IMR-90 (cell line): ENCODE measurements around the gene WASL. TPM values are rescaled to one million over a fixed set of nuclear protein-coding genes. Genes with fewer than 3 reads are reported as not detected.

Experiments
- ATAC-seq: fragments of 200-7000 bp; cut with Tn5 transposase; 2 replicates; pipeline ENCODE4 v1.9.1; 2020; ENCODE audit warnings: low read depth, mild to moderate bottlenecking, moderate library complexity
- BruUV-seq: library from RNA; stranded (reverse); fragments of 400-500 nt; replicated peaks from 2 replicates; lab custom pipeline; 2021; lab: Mats Ljungman, UMichigan
- CTCF ChIA-PET: fragments of 300-600 bp; formaldehyde crosslinking; extraction: SDS; loops from one replicate; lab custom pipeline; 2021; ENCODE audit warnings: antibody characterized with exemption; lab: Yijun Ruan, JAX
- POLR2A ChIA-PET: fragments of 300-600 bp; sonication (Branson Sonifier 250); formaldehyde crosslinking; loops from one replicate; lab custom pipeline; 2022; ENCODE audit warnings: antibody characterized with exemption; ENCODE audit not compliant: unreplicated experiment; lab: Charles Lee
- DNase-seq: peaks from one replicate; pipeline ENCODE4 v3.0.0; 2013
- H2AFZ ChIP-seq: replicated peaks from 2 replicates; pipeline ENCODE3; 2013; ENCODE audit warnings: low read length, mild to moderate bottlenecking; ENCODE audit not compliant: poor library complexity
- H2AK5ac ChIP-seq: 2 replicates; pipeline ENCODE4 v1.6.1; 2013; ENCODE audit warnings: low read depth, low read length, inconsistent platforms
- H2AK9ac ChIP-seq: replicated peaks from 2 replicates; pipeline ENCODE3; 2013; ENCODE audit warnings: mild to moderate bottlenecking, low read depth, low read length, moderate library complexity; ENCODE audit not compliant: poor library complexity
- H2BK120ac ChIP-seq: 2 replicates; pipeline ENCODE4 v1.6.1; 2013; ENCODE audit warnings: low read depth, low read length, inconsistent platforms
- H2BK15ac ChIP-seq: 3 replicates; pipeline ENCODE4 v1.6.1; 2013; ENCODE audit warnings: low read depth, low read length, inconsistent platforms
- H2BK20ac ChIP-seq: 2 replicates; pipeline ENCODE4 v1.6.1; 2013; ENCODE audit warnings: low read depth, mild to moderate bottlenecking, inconsistent platforms, low read length, moderate library complexity
- H2BK5ac ChIP-seq: 2 replicates; pipeline ENCODE4 v1.6.1; 2013; ENCODE audit warnings: mild to moderate bottlenecking, low read depth, low read length, inconsistent platforms; ENCODE audit not compliant: poor library complexity, severe bottlenecking
- H3K14ac ChIP-seq: replicated peaks from 2 replicates; pipeline ENCODE4 v1.6.1; 2013; ENCODE audit warnings: low read depth, low read length, inconsistent platforms
- H3K18ac ChIP-seq: 2 replicates; pipeline ENCODE4 v1.6.1; 2013; ENCODE audit warnings: low read depth, low read length, control low read depth
- H3K23ac ChIP-seq: 2 replicates; pipeline ENCODE4 v1.6.1; 2013; ENCODE audit warnings: low read depth, low read length, inconsistent platforms
- H3K27ac ChIP-seq: 2 replicates; pipeline ENCODE4 v1.5.1; 2013; ENCODE audit warnings: mild to moderate bottlenecking, control low read depth, low read length; ENCODE audit not compliant: insufficient read depth
- H3K27me3 ChIP-seq: 2 replicates; pipeline ENCODE4 v1.6.1; 2013; ENCODE audit warnings: low read length; ENCODE audit not compliant: control insufficient read depth, insufficient read depth
- H3K36me3 ChIP-seq: 2 replicates; pipeline ENCODE4 v1.6.1; 2013; ENCODE audit warnings: low read length, mixed read lengths; ENCODE audit not compliant: control insufficient read depth, insufficient read depth
- H3K4ac ChIP-seq: 2 replicates; pipeline ENCODE4 v1.6.1; 2013; ENCODE audit warnings: low read depth, low read length, inconsistent platforms
- H3K4me1 ChIP-seq: 2 replicates; pipeline ENCODE4 v1.6.1; 2013; ENCODE audit warnings: low read length, mixed read lengths; ENCODE audit not compliant: control insufficient read depth, insufficient read depth
- H3K4me2 ChIP-seq: 2 replicates; pipeline ENCODE4 v1.6.1; 2013; ENCODE audit warnings: low read depth, mild to moderate bottlenecking, control low read depth, low read length, moderate library complexity
- H3K4me3 ChIP-seq: 2 replicates; pipeline ENCODE4 v1.5.1; 2013; ENCODE audit warnings: low read depth, mild to moderate bottlenecking, control low read depth, low read length, moderate library complexity; ENCODE audit not compliant: insufficient read depth
- H3K56ac ChIP-seq: 2 replicates; pipeline ENCODE4 v1.6.1; 2013; ENCODE audit warnings: low read length, inconsistent platforms; ENCODE audit not compliant: insufficient read depth; ENCODE audit errors: extremely low read depth
- H3K79me1 ChIP-seq, 2 experiments: 2 replicates each; pipeline ENCODE4 v1.6.1; 2013; ENCODE audit warnings: low read length in 2 of 2, inconsistent platforms in 1 of 2, low read depth in 1 of 2
- H3K9ac ChIP-seq: 2 replicates; pipeline ENCODE4 v1.6.1; 2013; ENCODE audit warnings: low read depth, low read length, control low read depth
- H3K9me1 ChIP-seq: 2 replicates; pipeline ENCODE4 v1.6.1; 2013; ENCODE audit warnings: low read length, inconsistent platforms; ENCODE audit not compliant: insufficient read depth
- H3K9me3 ChIP-seq: 2 replicates; pipeline ENCODE4 v1.6.1; 2013; ENCODE audit warnings: low read length; ENCODE audit not compliant: control insufficient read depth, insufficient read depth
- H4K20me1 ChIP-seq: 2 replicates; pipeline ENCODE4 v1.6.1; 2013; ENCODE audit warnings: low read length, inconsistent platforms; ENCODE audit not compliant: insufficient read depth
- H4K5ac ChIP-seq: 2 replicates; pipeline ENCODE4 v1.6.1; 2013; ENCODE audit warnings: mild to moderate bottlenecking, low read depth, low read length, control low read depth
- H4K8ac ChIP-seq, 2 experiments: 2 replicates each; pipeline ENCODE4 v1.6.1; 2013; ENCODE audit warnings: low read depth in 2 of 2, low read length in 2 of 2, control low read depth in 1 of 2, inconsistent platforms in 1 of 2
- H4K91ac ChIP-seq: 2 replicates; pipeline ENCODE4 v1.6.1; 2013; ENCODE audit warnings: low read depth, low read length, inconsistent platforms; ENCODE audit not compliant: insufficient read depth
- BHLHE40 ChIP-seq: fragments of 150-350 bp; IDR thresholded peaks from 2 replicates; pipeline ENCODE4 v1.6.1; 2016; ENCODE audit warnings: mild to moderate bottlenecking, low read depth, low read length
- CEBPB ChIP-seq: IDR thresholded peaks from 2 replicates; pipeline ENCODE4 v1.6.1; 2012; ENCODE audit warnings: low read depth, low read length, improper control_type of control experiment
- CHD1 ChIP-seq: IDR thresholded peaks from 2 replicates; pipeline ENCODE4 v1.6.1; 2012; ENCODE audit warnings: low read depth, low read length, improper control_type of control experiment
- CTCF ChIP-seq: conservative IDR thresholded peaks from 2 replicates; pipeline ENCODE4 v1.5.1; 2012; ENCODE audit warnings: mild to moderate bottlenecking, low read depth, low read length, improper control_type of control experiment
- ELK1 ChIP-seq: fragments of 150-350 bp; IDR thresholded peaks from 2 replicates; pipeline ENCODE4 v1.6.1; 2016; ENCODE audit warnings: low read depth, mild to moderate bottlenecking, low read length, moderate library complexity, borderline replicate concordance
- FOS ChIP-seq: fragments of 150-350 bp; IDR thresholded peaks from 2 replicates; pipeline ENCODE4 v1.6.1; 2016; ENCODE audit warnings: low read depth, low read length
- MAFK ChIP-seq: IDR thresholded peaks from 2 replicates; pipeline ENCODE4 v1.6.1; 2012; ENCODE audit warnings: low read depth, low read length, improper control_type of control experiment
- MAZ ChIP-seq: IDR thresholded peaks from 2 replicates; pipeline ENCODE4 v1.6.1; 2012; ENCODE audit warnings: low read depth, mild to moderate bottlenecking, low read length, improper control_type of control experiment, moderate library complexity, borderline replicate concordance
- MXI1 ChIP-seq: IDR thresholded peaks from 2 replicates; pipeline ENCODE4 v1.6.1; 2012; ENCODE audit warnings: low read depth, mild to moderate bottlenecking, low read length, moderate library complexity, borderline replicate concordance
- NFE2L2 ChIP-seq: fragments of 150-350 bp; IDR thresholded peaks from 2 replicates; pipeline ENCODE4 v1.6.1; 2016; ENCODE audit warnings: low read depth, mild to moderate bottlenecking, low read length
- POLR2A ChIP-seq: IDR thresholded peaks from 2 replicates; pipeline ENCODE4 v1.6.1; 2012; ENCODE audit warnings: mild to moderate bottlenecking, low read depth, low read length
- RAD21 ChIP-seq: IDR thresholded peaks from 2 replicates; pipeline ENCODE4 v1.6.1; 2012; ENCODE audit warnings: low read length, improper control_type of control experiment
- RCOR1 ChIP-seq: IDR thresholded peaks from 2 replicates; pipeline ENCODE4 v1.6.1; 2012; ENCODE audit warnings: mild to moderate bottlenecking, low read length, improper control_type of control experiment; ENCODE audit not compliant: insufficient replicate concordance
- RFX5 ChIP-seq: IDR thresholded peaks from 2 replicates; pipeline ENCODE4 v1.8.0; 2012; ENCODE audit warnings: low read depth, mild to moderate bottlenecking, low read length, moderate library complexity
- SMC3 ChIP-seq: fragments of 150-350 bp; IDR thresholded peaks from 2 replicates; pipeline ENCODE4 v1.6.1; 2016; ENCODE audit warnings: low read depth, mild to moderate bottlenecking, antibody characterized with exemption, low read length, moderate library complexity
- USF2 ChIP-seq: fragments of 150-350 bp; IDR thresholded peaks from 2 replicates; pipeline ENCODE4 v1.6.1; 2017; ENCODE audit warnings: mild to moderate bottlenecking, antibody characterized with exemption, low read length, low read depth
- WGBS, 2 experiments: methylation state at CpG; one replicate each; pipeline versions ENCODE4 v1.1.5 to v1.1.7; 2013; ENCODE audit warnings: missing lambda C conversion rate in 2 of 2; ENCODE audit not compliant: insufficient read length in 1 of 2; ENCODE audit errors: extremely low coverage in 2 of 2; 5-methylcytosine and 5-hydroxymethylcytosine counted together
- dilution Hi-C: fragments of 300-500 bp; cut with HindIII; formaldehyde crosslinking; loops from one replicate; pipeline ENCODE4 v1.14.3; 2018; ENCODE audit warnings: low sequenced_read_pairs; ENCODE audit not compliant: unreplicated experiment
- in situ Hi-C: fragments of 300-500 bp; cut with MboI; formaldehyde crosslinking; loops from 3 replicates; pipeline ENCODE4 v1.14.3; 2019; ENCODE audit warnings: low sequenced_read_pairs, inconsistent platforms, mixed read lengths
- intact Hi-C: fragments of 100-400 bp; cut with micrococcal nuclease; formaldehyde crosslinking; loops from 2 replicates; pipeline ENCODE4 v1.10.0; 2022
- polyA plus RNA-seq, 3 experiments: library from polyadenylated mRNA; depleted of rRNA; stranded (reverse); fragments of >200 nt; gene quantifications; 2 replicates each; pipeline ENCODE4 v1.2.3, GENCODE V29; 2012; ENCODE audit warnings: low replicate concordance in 1 of 3
- total RNA-seq: library from RNA; depleted of rRNA; stranded (reverse); fragments of >200 nt; gene quantifications from 2 replicates; pipeline ENCODE4 v1.2.3, GENCODE V29; 2012

The WASL gene
- total and polyA plus RNA-seq, 2 of the 4 experiments (the other 2 are of a cell fraction): 2.3 to 7.9 TPM

DNA sequence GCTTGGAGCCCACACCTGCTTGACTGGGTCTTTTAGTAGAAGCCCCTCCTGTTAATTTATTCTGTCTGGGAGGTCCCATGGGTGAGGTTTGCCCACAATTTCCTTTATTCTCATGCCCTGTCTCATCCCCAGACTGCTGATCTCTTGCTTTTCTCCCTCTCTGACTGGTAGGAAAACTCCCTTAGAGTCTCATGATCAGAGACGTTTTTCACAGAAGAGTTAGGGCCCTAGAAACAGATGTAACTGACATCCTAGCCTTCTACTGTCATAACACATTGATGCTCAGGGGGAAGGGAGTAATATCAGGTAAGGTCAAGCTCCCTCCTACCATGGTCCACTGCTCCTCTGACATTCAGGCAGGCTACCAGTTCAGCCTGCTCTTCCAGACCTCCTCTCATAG, 43.7 kb upstream of the WASL start:
- H3K14ac ChIP-seq: no peak overlapping the region
- no peak for TF ChIP-seq MXI1
- no peak for TF ChIP-seq RFX5
- no peak for TF ChIP-seq MAZ
- TF ChIP-seq CTCF: no peak
- no peak for TF ChIP-seq SMC3
- no peak for TF ChIP-seq USF2
- TF ChIP-seq ELK1: no peak
- no peak for TF ChIP-seq RCOR1
- TF ChIP-seq FOS: no peak
- TF ChIP-seq CEBPB: no peak
- no peak for TF ChIP-seq MAFK
- no peak for TF ChIP-seq CHD1
- no peak for TF ChIP-seq BHLHE40
- no peak for TF ChIP-seq RAD21
- no peak for TF ChIP-seq POLR2A
- TF ChIP-seq NFE2L2: no peak
- no peak overlapping the region for H2AK5ac ChIP-seq
- H3K36me3 ChIP-seq: no peaks in the 10 kb centered on the region
- ChIA-PET CTCF (no interaction called here), POLR2A (no interaction called here)
- no peaks in the 10 kb centered on the region for H3K9me1 ChIP-seq
- H3K9me3 ChIP-seq: no peaks in the 10 kb centered on the region
- no peak overlapping the region for H3K4me3 ChIP-seq
- H4K8ac ChIP-seq: no peak overlapping the region
- peaks cover 6% of the 10 kb centered on the region; the same call in 1 of the 2 replicates for H3K27me3 ChIP-seq
- peak overlapping the region; percentile 33 for H2AFZ ChIP-seq
- intact Hi-C loops (loop anchor here (10.0 kb wide), 2 partner anchors 282 to 1062 kb away; no protein-coding TSS in a partner anchor), in situ Hi-C loops (no loop called here), dilution Hi-C loops (no loop called here)
- H3K79me1 ChIP-seq: no peaks in the 10 kb centered on the region
- no peak overlapping the region for H2AK9ac ChIP-seq
- H3K4me1 ChIP-seq: no peaks in the 10 kb centered on the region
- H3K18ac ChIP-seq: no peak overlapping the region
- no peak overlapping the region for H3K9ac ChIP-seq
- H2BK20ac ChIP-seq: no peak overlapping the region
- no TSS peak for BruUV-seq
- H4K20me1 ChIP-seq: no peaks in the 10 kb centered on the region
- H2BK120ac ChIP-seq: no peak overlapping the region
- WGBS, 2 experiments: no CpG with 5 or more reads among the region's 1 CpG
- H3K27ac ChIP-seq: no peak overlapping the region
- ATAC-seq (no peak), DNase-seq (no peak)
- H3K56ac ChIP-seq: no peak overlapping the region
- no peak overlapping the region for H4K91ac ChIP-seq
- H4K5ac ChIP-seq: no peak overlapping the region
- H2BK15ac ChIP-seq: no peak overlapping the region
- H3K4ac ChIP-seq: no peak overlapping the region
- H3K4me2 ChIP-seq: no peak overlapping the region
- H2BK5ac ChIP-seq: no peak overlapping the region
- H3K23ac ChIP-seq: no peak overlapping the region
